ENCODE data around the gene DTX3. TPM values are rescaled to one million over a fixed set of nuclear protein-coding genes. Genes with fewer than 3 reads are reported as not detected.
"Not testable (repeated sequence)": the region's sequence is repeated elsewhere in the genome, so short reads cannot be mapped to it uniquely, and the experiment has no call there.

DTX3 gene
- total RNA-seq, 1 donor from 2014 or later = 27.3 TPM

- Histone ChIP-seq H3K36me3 (ENCODE audit: control insufficient read depth, insufficient read depth, low read length) (no peaks in the 10 kb centered on the region), H3K27me3 (ENCODE audit: control insufficient read depth, insufficient read depth, low read length) (no peaks in the 10 kb centered on the region), H3K4me3 (ENCODE audit: low read depth, low read length) (no peak overlapping the region)
- TF ChIP-seq, protein P1, sequence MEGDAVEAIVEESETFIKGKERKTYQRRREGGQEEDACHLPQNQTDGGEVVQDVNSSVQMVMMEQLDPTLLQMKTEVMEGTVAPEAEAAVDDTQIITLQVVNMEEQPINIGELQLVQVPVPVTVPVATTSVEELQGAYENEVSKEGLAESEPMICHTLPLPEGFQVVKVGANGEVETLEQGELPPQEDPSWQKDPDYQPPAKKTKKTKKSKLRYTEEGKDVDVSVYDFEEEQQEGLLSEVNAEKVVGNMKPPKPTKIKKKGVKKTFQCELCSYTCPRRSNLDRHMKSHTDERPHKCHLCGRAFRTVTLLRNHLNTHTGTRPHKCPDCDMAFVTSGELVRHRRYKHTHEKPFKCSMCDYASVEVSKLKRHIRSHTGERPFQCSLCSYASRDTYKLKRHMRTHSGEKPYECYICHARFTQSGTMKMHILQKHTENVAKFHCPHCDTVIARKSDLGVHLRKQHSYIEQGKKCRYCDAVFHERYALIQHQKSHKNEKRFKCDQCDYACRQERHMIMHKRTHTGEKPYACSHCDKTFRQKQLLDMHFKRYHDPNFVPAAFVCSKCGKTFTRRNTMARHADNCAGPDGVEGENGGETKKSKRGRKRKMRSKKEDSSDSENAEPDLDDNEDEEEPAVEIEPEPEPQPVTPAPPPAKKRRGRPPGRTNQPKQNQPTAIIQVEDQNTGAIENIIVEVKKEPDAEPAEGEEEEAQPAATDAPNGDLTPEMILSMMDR (IDR thresholded peaks at IDR 0.05; ENCODE audit: insufficient read depth, low read length, poor library complexity, severe bottlenecking) = no peak
- DNase-seq (ENCODE audit: low read depth) = no peak
Observed at GRCh38 chr12:57564178-57564740, 40.4 kb upstream of the DTX3 start.

DNA sequence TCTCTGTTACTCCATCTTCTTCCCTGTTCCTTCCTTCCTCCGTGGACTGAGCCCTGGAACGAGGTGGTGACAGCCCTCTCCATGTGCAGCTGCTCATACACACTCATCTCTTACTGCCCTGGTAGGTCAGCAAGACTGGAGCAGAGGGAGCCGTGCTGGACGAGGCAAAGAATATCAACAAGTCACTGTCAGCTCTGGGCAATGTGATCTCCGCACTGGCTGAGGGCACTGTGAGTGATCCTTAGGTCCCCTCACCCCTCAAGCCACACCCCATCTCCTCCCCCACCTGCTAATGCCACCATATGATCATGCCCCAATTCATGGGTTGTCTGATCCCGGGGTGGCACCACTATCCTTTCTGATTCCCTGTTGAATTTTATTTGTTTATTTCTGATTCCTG lies 35.8 kb upstream of the DTX3 start:
- no peak for DNase-seq (ENCODE audit: low read depth)
- peaks cover 1% of the 10 kb centered on the region for H3K36me3 ChIP-seq (ENCODE audit: control insufficient read depth, insufficient read depth, low read length)
- H3K4me3 ChIP-seq (ENCODE audit: low read depth, low read length) = no peak overlapping the region
- TF ChIP-seq, protein P1 (IDR thresholded peaks at IDR 0.05; ENCODE audit: insufficient read depth, low read length, poor library complexity, severe bottlenecking) = no peak
- H3K27me3 ChIP-seq (ENCODE audit: control insufficient read depth, insufficient read depth, low read length) = no peaks in the 10 kb centered on the region

DNA sequence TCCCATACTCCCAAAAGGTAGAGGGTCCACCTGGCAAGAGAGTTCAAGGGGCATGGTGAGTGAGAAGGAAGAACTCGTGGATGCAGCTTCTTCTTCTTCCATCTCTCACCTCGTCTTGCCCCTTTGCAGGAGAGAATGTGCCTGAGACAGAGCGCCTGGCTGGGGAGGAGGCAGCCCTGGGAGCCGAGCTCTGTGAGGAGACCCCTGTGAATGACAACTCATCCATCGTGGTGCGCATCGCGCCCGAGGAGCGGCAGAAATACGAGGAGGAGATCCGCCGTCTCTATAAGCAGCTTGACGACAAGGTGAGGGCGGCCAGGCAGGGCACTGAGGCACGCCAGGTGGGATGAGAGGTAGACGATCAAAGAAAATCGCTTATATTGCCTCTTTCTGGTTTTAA lies 34.8 kb upstream of the DTX3 start:
- no peaks in the 10 kb centered on the region for H3K27me3 ChIP-seq (ENCODE audit: control insufficient read depth, insufficient read depth, low read length)
- TF ChIP-seq, protein P1 (IDR thresholded peaks at IDR 0.05; ENCODE audit: insufficient read depth, low read length, poor library complexity, severe bottlenecking) = no peak
- DNase-seq (ENCODE audit: low read depth) = no peak
- H3K4me3 ChIP-seq (ENCODE audit: low read depth, low read length) = no peak overlapping the region
- H3K36me3 ChIP-seq (ENCODE audit: control insufficient read depth, insufficient read depth, low read length) = peaks cover 1% of the 10 kb centered on the region

GRCh38 chr12:57570438-57570837 lies 34.2 kb upstream of the DTX3 start:
- H3K36me3 ChIP-seq (ENCODE audit: control insufficient read depth, insufficient read depth, low read length); DNase-seq (ENCODE audit: low read depth); H3K4me3 ChIP-seq (ENCODE audit: low read depth, low read length); H3K27me3 ChIP-seq (ENCODE audit: control insufficient read depth, insufficient read depth, low read length): not testable (repeated sequence)

- DNase-seq (ENCODE audit: low read depth) = no peak
- TF ChIP-seq, protein P1 (IDR thresholded peaks at IDR 0.05; ENCODE audit: insufficient read depth, low read length, poor library complexity, severe bottlenecking) = no peak
- Histone ChIP-seq H3K4me3 (ENCODE audit: low read depth, low read length) (no peak overlapping the region), H3K36me3 (ENCODE audit: control insufficient read depth, insufficient read depth, low read length) (peaks cover 1% of the 10 kb centered on the region), H3K27me3 (ENCODE audit: control insufficient read depth, insufficient read depth, low read length) (no peaks in the 10 kb centered on the region)
Observed at GRCh38 chr12:57571926-57572762, 32.5 kb upstream of the DTX3 start.

- H3K4me3 ChIP-seq (ENCODE audit: low read depth, low read length) = no peak overlapping the region
- TF ChIP-seq, protein P1 (IDR thresholded peaks at IDR 0.05; ENCODE audit: insufficient read depth, low read length, poor library complexity, severe bottlenecking) = no peak
- DNase-seq (ENCODE audit: low read depth) = no peak
Observed at GRCh38 chr12:57574795-57575194, 29.8 kb upstream of the DTX3 start.

More at GRCh38 chr12:57574795-57575194, 29.8 kb upstream of the DTX3 start:
- H3K36me3 ChIP-seq (ENCODE audit: control insufficient read depth, insufficient read depth, low read length) = no peaks in the 10 kb centered on the region
- H3K27me3 ChIP-seq (ENCODE audit: control insufficient read depth, insufficient read depth, low read length) = no peaks in the 10 kb centered on the region
